Activated naive CD4-positive, alpha-beta T cell treated with anti-CD3 and anti-CD28 coated beads, Interleukin-2, amount 10 ng/mL, durations not matched to agents 7 days and 5 days (primary cell): ENCODE data around the gene PLEKHB1.

Source experiments
- CTCF ChIA-PET: fragments of 350-600 bp; sonication (Branson Sonifier 250); formaldehyde crosslinking; loops from one replicate; lab custom pipeline; 2021; ENCODE audit warnings: antibody characterized with exemption; lab: Charles Lee
- DNase-seq: peaks from one replicate; pipeline ENCODE4 v3.0.0-alpha.2; 2020
- H3K27ac Mint-ChIP-seq: one replicate; pipeline ENCODE4 v1.8.0; 2021; ENCODE audit warnings: mild to moderate bottlenecking, moderate library complexity, mixed read lengths
- H3K27me3 Mint-ChIP-seq: one replicate; pipeline ENCODE4 v1.8.0; 2021; ENCODE audit warnings: mild to moderate bottlenecking, mixed read lengths
- H3K36me3 Mint-ChIP-seq: one replicate; pipeline ENCODE4 v1.8.0; 2021; ENCODE audit warnings: mixed read lengths
- H3K4me1 Mint-ChIP-seq: one replicate; pipeline ENCODE4 v1.8.0; 2021; ENCODE audit warnings: mixed read lengths
- H3K4me3 Mint-ChIP-seq: one replicate; pipeline ENCODE4 v1.8.0; 2021; ENCODE audit warnings: mild to moderate bottlenecking, moderate library complexity, mixed read lengths
- H3K9me3 Mint-ChIP-seq: one replicate; pipeline ENCODE4 v1.8.0; 2021; ENCODE audit warnings: mixed read lengths

PLEKHB1 gene, protein sequence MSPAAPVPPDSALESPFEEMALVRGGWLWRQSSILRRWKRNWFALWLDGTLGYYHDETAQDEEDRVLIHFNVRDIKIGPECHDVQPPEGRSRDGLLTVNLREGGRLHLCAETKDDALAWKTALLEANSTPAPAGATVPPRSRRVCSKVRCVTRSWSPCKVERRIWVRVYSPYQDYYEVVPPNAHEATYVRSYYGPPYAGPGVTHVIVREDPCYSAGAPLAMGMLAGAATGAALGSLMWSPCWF

DNA sequence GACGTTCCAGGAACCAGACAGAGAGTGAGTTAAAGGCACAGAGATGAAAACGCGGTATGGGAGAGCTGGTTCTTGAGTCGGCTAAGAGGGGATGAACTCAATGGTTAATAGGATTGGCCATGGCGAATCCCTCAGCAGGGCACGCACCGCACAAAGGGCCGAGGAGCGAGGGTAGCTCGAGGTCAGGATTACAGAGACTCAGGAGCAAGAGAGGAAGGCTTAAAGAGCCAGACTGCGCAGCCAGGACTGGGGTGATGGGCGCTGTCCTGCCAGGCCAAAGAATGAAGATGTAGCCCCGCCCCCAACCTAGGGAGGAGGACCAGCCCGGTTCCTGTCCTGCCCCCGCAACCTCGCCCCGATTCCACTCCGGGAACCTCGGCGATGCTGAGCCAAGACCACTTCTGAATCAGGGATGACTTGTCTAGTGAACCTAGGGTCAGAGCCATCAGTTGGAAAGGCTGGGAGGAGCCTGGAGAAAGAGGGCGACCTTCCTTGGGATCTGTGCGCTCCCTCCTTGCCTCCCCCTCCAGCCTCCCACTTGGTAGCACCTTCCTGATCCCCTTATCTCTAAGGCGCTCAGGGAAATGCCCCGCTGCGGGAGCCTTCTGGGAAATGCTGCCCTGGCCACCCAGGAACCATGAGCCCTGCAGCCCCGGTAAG is at the start of gene PLEKHB1:
Gene PLEKHB1 (plus strand): TSS at position 610 of the 660 bp plus-strand sequence. CDS start 28 bp downstream, at position 638.
- Mint-ChIP-seq H3K4me3 (peak within 1 kb of the TSS; percentile 71), H3K27ac (no peak within 1 kb of the TSS), H3K27me3 (peaks cover 26% of the 10 kb centered on the region), H3K4me1 (peaks cover 18% of the 10 kb centered on the region), H3K36me3 (no peaks in the 10 kb centered on the region), H3K9me3 (no peaks in the 10 kb centered on the region)
- CTCF ChIA-PET = interaction anchor here (1.1 to 3.6 kb wide), 3 partner anchors 15 to 295 kb away, joined by 3 to 25 read pairs (median 9); no protein-coding TSS in a partner anchor
- peak; percentile 8 for DNase-seq

DNA sequence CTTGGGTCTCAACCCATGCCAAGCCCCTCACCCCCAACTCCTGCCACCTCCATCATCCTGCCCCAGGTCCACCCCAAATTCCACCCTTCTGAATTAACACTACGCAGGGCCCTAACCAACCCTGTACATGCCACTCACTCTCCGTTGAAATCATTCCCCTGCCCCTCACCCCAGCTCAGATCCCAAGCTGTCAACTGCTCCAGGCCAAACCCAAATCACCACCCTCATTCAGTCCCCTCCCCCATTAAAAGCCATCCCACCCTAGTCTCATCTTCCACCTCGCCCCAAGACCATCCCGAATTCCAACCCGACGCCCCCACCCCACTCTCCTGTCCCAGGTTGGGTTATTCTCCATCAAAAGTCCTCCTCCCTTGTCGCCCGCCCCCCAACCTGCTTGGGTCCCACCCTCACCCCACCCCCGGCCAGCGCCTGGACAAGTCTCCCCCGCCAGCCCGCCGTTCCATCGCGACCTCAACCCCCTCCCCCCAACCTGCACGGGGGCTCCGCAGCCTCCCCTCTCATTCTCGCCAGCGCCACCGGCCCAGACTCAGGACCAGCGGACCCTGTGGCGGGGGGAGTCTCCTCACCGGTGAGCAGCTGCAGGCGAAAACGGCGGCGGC is 48.9 kb upstream of the PLEKHB1 start:
- Mint-ChIP-seq H3K27me3 (peaks cover 17% of the 10 kb centered on the region), H3K36me3 (peaks cover 15% of the 10 kb centered on the region), H3K4me1 (peaks cover 41% of the 10 kb centered on the region), H3K4me3 (peak overlapping the region; percentile 91), H3K27ac (peak overlapping the region; percentile 96), H3K9me3 (no peaks in the 10 kb centered on the region)
- no peak for DNase-seq
- CTCF ChIA-PET = no interaction called here

DNA sequence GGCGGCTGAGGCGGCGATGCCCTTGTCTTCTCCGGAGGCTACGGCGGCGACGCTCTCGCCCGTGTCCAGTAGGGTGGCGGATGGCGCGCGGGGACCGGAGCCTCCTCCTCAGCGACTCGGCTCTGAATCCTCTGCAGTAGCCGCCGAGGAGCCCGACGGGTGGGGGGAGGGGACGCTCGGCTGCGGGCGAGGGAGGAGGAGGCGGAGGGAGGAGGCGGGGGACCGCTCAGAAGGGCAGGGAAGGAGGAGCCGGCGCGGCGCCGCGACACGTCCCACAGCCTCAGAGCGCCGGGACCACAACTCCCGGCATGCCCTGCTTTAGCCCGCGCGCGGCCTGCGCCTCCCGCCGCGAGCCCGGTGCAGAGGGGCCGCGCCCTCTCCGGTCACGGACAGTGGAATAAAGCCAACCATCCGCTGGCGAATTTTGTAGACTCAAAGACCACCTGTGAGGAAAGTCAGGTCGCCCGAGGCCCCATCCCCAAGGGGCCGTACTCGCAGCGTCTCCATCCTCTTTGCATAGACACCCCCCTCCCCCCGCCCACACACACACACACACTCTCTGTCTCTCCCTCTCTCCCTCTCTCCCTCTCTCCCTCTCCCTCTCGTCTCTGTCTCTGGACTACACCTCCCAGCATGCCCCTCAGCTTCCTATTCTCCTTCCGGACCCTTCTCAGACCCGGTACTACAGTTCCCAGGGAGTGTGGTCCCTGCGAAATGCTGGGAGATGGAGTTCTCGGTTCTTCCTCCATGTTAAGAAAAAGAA is 48.2 kb upstream of the PLEKHB1 start, which contains the start of gene FAM168A:
Gene FAM168A (minus strand): TSS at position 157 of the 763 bp plus-strand sequence. CDS start 129,638 bp downstream, outside the sequence.
- Mint-ChIP-seq H3K9me3 (no peaks in the 10 kb centered on the region), H3K27ac (peak within 1 kb of the TSS; percentile 96), H3K4me1 (peaks cover 41% of the 10 kb centered on the region), H3K27me3 (peaks cover 21% of the 10 kb centered on the region), H3K4me3 (peak within 1 kb of the TSS; percentile 91), H3K36me3 (peaks cover 15% of the 10 kb centered on the region)
- DNase-seq = peak; percentile 96
- CTCF ChIA-PET = no interaction called here

DNA sequence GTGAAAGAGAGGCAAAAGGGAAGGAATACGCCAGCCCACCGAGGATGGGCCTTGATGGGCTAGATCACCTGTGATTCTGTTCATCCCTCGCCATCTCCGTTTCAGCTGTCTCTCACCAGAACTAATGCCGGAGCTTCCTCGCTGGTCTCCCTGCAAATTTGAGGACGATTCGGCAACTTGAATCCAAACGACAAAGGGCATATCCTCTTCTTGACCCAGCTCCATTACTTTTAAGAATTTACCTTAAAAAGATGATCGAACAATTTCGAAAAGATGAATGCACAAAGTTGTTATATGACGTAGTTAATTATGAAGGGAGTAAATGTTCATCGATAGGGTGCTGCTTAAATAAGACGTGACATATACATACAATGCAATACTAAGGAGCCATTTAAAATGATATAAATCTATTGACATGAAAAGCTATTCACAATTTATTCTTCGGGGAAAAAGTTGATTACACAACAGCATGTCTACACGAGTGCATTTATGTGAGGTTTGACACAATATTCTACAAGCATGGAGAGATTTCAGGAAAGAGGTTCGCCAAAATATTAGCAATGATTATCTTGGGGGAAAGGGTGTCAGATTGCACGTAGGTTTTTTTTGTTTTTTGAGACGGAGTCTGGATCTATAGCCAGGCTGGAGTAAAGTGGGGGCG is 47.5 kb upstream of the PLEKHB1 start:
- CTCF ChIA-PET = no interaction called here

DNA sequence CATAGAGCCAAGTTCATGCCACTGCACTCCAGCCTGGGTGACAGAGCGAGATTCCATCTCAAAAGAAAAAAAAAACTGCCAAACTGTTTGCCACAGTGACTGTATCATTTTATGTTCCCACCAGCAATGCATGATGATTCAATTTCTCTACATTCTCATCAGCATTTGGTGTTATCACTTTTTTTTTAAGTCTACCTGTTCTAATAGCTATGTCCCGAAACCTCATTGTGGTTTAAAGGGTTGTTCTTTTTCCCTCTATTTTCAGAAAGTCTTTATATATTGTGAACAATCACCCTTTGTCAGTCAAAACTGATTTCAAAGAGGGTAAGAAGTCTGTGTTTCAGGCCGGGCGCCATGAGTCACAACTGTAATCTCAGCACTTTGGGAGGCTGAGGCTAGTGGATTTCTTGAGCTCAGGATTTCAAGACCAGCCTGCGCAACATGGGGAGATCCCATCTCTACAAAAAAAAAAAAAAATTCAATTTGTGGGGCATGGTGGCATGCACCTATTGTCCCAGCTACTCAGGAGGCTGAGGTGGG is 33.7 kb upstream of the PLEKHB1 start:
- H3K36me3 Mint-ChIP-seq = no peaks in the 10 kb centered on the region
- no peak for DNase-seq
- CTCF ChIA-PET = interaction anchor here (0.8 kb wide), 1 partner anchor 13 kb away, joined by 3 read pairs; no protein-coding TSS in a partner anchor

More for the DNA sequence above, 47.5 kb upstream of the PLEKHB1 start:
- Mint-ChIP-seq H3K27ac (peak overlapping the region; percentile 96), H3K36me3 (peaks cover 15% of the 10 kb centered on the region), H3K27me3 (peaks cover 24% of the 10 kb centered on the region), H3K4me1 (peaks cover 41% of the 10 kb centered on the region), H3K4me3 (peak overlapping the region; percentile 91), H3K9me3 (no peaks in the 10 kb centered on the region)
- no peak for DNase-seq

DNA sequence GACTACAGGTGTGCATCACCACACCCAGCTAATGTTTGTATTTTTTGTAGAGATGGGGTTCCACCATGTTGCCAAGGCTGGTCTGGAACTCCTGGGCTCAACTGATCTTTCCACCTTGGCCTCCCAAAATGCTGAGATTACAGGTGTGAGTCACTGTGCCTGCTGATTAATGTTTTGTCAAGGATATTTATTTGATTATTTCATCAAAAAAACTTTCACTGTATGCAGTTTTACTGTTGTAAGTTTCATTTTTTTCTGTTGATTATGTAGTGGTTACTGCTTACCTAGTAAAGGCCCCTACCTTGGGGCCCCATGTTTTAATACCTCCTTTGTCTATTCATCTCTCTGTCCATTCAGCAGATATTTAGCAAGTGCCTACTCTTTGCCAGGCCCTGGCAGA is 31.8 kb upstream of the PLEKHB1 start:
- no peaks in the 10 kb centered on the region for H3K9me3 Mint-ChIP-seq
- CTCF ChIA-PET = interaction anchor here (0.9 kb wide), 1 partner anchor 263 kb away, joined by 3 read pairs; no protein-coding TSS in a partner anchor
- no peak for DNase-seq
- no peak overlapping the region for H3K4me3 Mint-ChIP-seq
- no peaks in the 10 kb centered on the region for H3K36me3 Mint-ChIP-seq
- H3K4me1 Mint-ChIP-seq = no peaks in the 10 kb centered on the region
- no peak overlapping the region for H3K27ac Mint-ChIP-seq
- H3K27me3 Mint-ChIP-seq = peaks cover 13% of the 10 kb centered on the region

More for the DNA sequence above, 33.7 kb upstream of the PLEKHB1 start:
- no peak overlapping the region for H3K4me3 Mint-ChIP-seq
- H3K9me3 Mint-ChIP-seq = no peaks in the 10 kb centered on the region
- no peak overlapping the region for H3K27ac Mint-ChIP-seq
- H3K4me1 Mint-ChIP-seq = no peaks in the 10 kb centered on the region
- H3K27me3 Mint-ChIP-seq = peaks cover 13% of the 10 kb centered on the region

DNA sequence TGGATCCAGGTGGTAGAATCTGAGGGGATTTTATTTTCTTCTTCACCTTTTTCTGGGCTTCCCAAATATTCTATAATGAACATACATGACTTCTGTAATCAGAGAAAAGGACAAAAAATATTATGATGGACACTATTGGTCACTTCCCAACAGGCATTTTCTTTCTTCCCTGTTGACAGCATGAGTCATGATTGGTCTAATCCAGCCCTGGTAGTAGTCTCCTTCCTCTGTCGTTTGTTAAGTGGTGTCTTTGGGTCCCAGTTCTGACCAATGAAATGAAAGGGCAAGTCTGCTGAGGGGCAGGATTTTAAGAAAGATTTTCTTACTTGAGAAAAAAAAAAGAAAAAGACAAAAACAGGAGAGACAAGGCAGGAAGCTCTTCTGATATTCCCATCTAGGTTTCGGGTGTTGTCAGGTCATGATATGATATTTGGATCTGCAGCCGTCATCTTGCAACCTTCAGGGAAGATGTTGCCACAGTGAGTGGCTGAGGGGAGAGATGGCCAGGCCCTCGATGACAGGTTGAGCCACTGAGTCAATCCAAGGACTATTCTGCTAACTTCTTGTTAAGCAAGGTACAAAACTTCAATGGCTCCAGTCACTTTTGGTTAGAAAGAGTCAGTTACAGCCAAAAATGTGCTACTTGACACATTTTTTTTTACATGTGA is 23.3 kb upstream of the PLEKHB1 start:
- Mint-ChIP-seq H3K4me1 (peaks cover 3% of the 10 kb centered on the region), H3K4me3 (no peak overlapping the region), H3K27ac (no peak overlapping the region), H3K9me3 (no peaks in the 10 kb centered on the region), H3K36me3 (no peaks in the 10 kb centered on the region), H3K27me3 (peaks cover 52% of the 10 kb centered on the region)
- CTCF ChIA-PET = interaction anchor here (6.3 kb wide), 1 partner anchor 38 kb away, joined by 144 read pairs; no protein-coding TSS in a partner anchor
- no peak for DNase-seq

DNA sequence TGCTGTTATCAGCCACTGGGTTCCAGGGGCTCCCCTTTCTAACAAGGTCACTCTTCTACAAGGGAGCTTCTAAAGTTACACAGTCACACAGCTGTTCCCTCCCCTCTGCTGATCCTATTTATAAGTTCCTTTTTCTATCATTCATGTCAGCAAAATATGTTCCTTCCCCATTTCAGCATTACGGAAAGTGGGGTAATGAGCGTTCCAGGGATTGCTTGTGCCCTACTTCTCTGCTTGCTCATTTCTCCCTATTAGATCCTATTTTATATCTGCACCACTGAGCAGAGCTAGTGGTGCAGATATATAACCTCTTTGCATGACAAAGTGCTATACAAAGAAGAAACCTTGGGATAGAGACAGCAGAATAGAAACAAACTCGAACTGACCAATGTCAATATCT is 22.7 kb upstream of the PLEKHB1 start:
- Mint-ChIP-seq H3K9me3 (no peaks in the 10 kb centered on the region), H3K27ac (no peak overlapping the region), H3K4me1 (peaks cover 3% of the 10 kb centered on the region)

DNA sequence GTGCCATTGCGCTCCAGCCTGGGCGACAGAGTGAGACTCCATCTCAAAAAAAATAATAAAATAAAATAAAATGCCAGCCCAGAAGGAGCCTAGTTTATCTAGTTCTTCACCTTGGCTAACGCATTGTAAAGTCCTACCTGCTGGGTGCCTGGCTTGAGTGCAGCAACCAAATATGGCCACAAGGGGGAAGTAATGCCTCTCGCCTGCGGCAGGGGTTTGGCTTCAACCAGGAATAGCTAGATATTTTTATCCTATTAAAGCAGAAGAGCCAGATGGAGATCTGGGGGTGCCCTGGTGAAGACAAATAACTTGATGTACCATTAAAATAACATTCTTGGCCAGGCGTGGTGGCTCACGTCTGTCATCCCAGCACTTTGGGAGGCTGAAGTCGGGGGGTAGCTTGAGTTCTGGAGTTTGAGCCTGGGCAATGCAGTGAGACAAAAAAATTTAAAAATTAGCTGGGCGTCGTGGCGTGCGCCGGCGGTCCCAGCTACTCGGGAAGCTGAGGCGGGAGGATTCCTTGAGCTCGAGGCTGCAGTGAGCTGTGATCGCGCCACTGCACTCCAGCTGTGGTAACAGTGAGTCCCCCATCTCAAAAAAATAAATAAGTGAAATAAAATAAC is 20.6 kb upstream of the PLEKHB1 start:
- peaks cover 55% of the 10 kb centered on the region for H3K27me3 Mint-ChIP-seq
- no peaks in the 10 kb centered on the region for H3K36me3 Mint-ChIP-seq
- no peak overlapping the region for H3K4me3 Mint-ChIP-seq
- H3K4me1 Mint-ChIP-seq = peaks cover 3% of the 10 kb centered on the region
- H3K9me3 Mint-ChIP-seq = no peaks in the 10 kb centered on the region
- peak; percentile 78 for DNase-seq
- no peak overlapping the region for H3K27ac Mint-ChIP-seq
- CTCF ChIA-PET = interaction anchor here (0.6 to 6.3 kb wide), 35 partner anchors 9 to 305 kb away, joined by 3 to 144 read pairs (median 4); no protein-coding TSS in a partner anchor

More for the DNA sequence above, 22.7 kb upstream of the PLEKHB1 start:
- peaks cover 55% of the 10 kb centered on the region for H3K27me3 Mint-ChIP-seq
- H3K36me3 Mint-ChIP-seq = no peaks in the 10 kb centered on the region
- CTCF ChIA-PET = interaction anchor here (2.2 to 6.3 kb wide), 3 partner anchors 37 to 307 kb away, joined by 6 to 144 read pairs (median 13); no protein-coding TSS in a partner anchor
- no peak overlapping the region for H3K4me3 Mint-ChIP-seq
- no peak for DNase-seq

DNA sequence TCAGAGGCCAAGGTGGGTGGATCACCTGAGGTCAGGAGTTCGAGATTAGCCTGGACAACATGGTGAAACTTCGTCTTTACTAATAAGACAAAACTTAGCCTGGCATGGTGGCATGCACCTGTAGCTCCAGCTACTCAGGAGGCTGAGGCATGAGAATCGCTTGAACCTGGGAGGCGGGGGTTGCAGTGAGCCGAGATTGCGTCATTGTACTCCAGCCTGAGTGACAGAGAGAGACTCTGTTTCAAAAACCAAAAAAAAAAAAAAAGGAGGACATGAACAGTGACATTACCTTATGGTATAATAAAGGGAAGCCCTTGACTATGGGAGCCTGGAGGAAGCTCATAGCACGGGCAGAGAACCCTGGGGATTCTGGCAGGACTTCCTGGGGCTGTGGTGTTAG is 16.5 kb upstream of the PLEKHB1 start:
- peaks cover 12% of the 10 kb centered on the region for H3K4me1 Mint-ChIP-seq
- H3K9me3 Mint-ChIP-seq = peaks cover 4% of the 10 kb centered on the region
- H3K27me3 Mint-ChIP-seq = peaks cover 21% of the 10 kb centered on the region
- no peak for DNase-seq
- no peak overlapping the region for H3K27ac Mint-ChIP-seq
- CTCF ChIA-PET = interaction anchor here (2.1 kb wide), 1 partner anchor 31 kb away, joined by 13 read pairs; no protein-coding TSS in a partner anchor
- H3K36me3 Mint-ChIP-seq = no peaks in the 10 kb centered on the region
- no peak overlapping the region for H3K4me3 Mint-ChIP-seq

DNA sequence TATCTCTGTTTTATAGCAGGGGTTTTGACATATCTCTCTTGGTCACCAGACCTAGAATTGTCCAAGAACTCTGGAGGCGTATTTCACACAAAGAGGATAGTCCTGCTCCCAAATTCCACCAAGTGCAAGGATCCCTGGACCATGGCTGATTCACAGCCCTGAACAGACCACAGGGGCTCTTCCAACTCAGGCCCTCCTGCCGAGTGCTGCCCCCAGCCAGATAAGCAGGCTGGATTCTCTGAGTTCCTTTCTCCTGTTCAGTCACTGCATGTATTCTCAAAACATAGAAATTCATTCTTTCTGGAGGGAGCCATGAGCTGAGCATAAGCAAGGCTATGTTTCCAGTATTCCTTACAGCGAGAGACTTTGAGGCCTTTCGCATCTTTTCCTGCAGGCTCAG is 13.4 kb upstream of the PLEKHB1 start:
- peaks cover 4% of the 10 kb centered on the region for H3K9me3 Mint-ChIP-seq
- DNase-seq = no peak
- H3K27me3 Mint-ChIP-seq = peaks cover 4% of the 10 kb centered on the region
- CTCF ChIA-PET = interaction anchor here (2.5 kb wide), 1 partner anchor 27 kb away, joined by 13 read pairs; no protein-coding TSS in a partner anchor
- no peak overlapping the region for H3K4me3 Mint-ChIP-seq
- H3K27ac Mint-ChIP-seq = no peak overlapping the region
- no peaks in the 10 kb centered on the region for H3K36me3 Mint-ChIP-seq
- peaks cover 9% of the 10 kb centered on the region for H3K4me1 Mint-ChIP-seq

DNA sequence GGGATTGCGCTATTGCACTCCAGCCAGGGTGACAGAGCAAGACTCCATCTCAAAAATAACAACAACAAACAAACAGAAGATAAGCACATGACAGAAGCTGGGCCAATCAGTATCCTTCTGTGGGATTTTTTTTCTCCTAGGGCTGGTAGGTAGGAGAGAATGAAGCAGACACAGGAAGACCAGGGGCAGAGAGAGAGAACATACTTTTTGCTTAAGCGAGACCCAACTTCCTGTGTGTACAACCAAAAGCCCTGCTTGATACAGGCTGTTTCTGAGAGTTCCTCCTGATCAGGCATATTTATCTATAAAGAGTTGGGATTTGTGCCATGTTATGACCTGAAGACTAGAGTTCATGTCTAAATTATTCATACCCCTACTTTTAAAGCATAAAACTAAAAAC is 12.4 kb upstream of the PLEKHB1 start:
- CTCF ChIA-PET = interaction anchor here (2.5 kb wide), 1 partner anchor 26 kb away, joined by 13 read pairs; no protein-coding TSS in a partner anchor
- H3K9me3 Mint-ChIP-seq = peaks cover 4% of the 10 kb centered on the region
- DNase-seq = no peak
- H3K36me3 Mint-ChIP-seq = no peaks in the 10 kb centered on the region
- no peak overlapping the region for H3K4me3 Mint-ChIP-seq
- H3K4me1 Mint-ChIP-seq = peaks cover 9% of the 10 kb centered on the region
- no peaks in the 10 kb centered on the region for H3K27me3 Mint-ChIP-seq
- H3K27ac Mint-ChIP-seq = peak overlapping the region; percentile 24
